HL-60/S4 (cell line): ENCODE results near the gene LIFR.
"Not testable (repeated sequence)": the region's sequence is repeated elsewhere in the genome, so short reads cannot be mapped to it uniquely, and the experiment has no call there.

ENCODE experiments used
- in situ Hi-C: fragments of 300-500 bp; cut with MboI; formaldehyde crosslinking; loops from 2 replicates; pipeline ENCODE4 v1.14.3; 2022; ENCODE audit warnings: low sequenced_read_pairs

LIFR gene

GRCh38 chr5:38524022-38524421, 32.4 kb downstream of the LIFR start:
- in situ Hi-C loops = no loop called here

GRCh38 chr5:38519476-38519875, 37.0 kb downstream of the LIFR start:
- in situ Hi-C loops = no loop called here

GRCh38 chr5:38518341-38518740, 38.1 kb downstream of the LIFR start:
- in situ Hi-C loops = no loop called here

- in situ Hi-C loops = not testable (repeated sequence)
Measured at GRCh38 chr5:38516649-38517048, 39.8 kb downstream of the LIFR start.

GRCh38 chr5:38515646-38516045, 40.8 kb downstream of the LIFR start:
- in situ Hi-C loops = no loop called here

GRCh38 chr5:38515092-38515491, 41.4 kb downstream of the LIFR start:
- in situ Hi-C loops = no loop called here

- in situ Hi-C loops = no loop called here
Measured at GRCh38 chr5:38509185-38509584, 47.3 kb downstream of the LIFR start.

- in situ Hi-C loops = no loop called here
Measured at GRCh38 chr5:38506302-38506701, 50.1 kb downstream of the LIFR start.

- in situ Hi-C loops = no loop called here
Measured at GRCh38 chr5:38500573-38501260, 55.7 kb downstream of the LIFR start.

GRCh38 chr5:38497946-38498345, 58.5 kb downstream of the LIFR start:
- in situ Hi-C loops = no loop called here

GRCh38 chr5:38494763-38495162, 61.7 kb downstream of the LIFR start:
- in situ Hi-C loops = no loop called here

- in situ Hi-C loops = no loop called here
Measured at GRCh38 chr5:38494175-38494574, 62.3 kb downstream of the LIFR start.

- in situ Hi-C loops = no loop called here
Measured at GRCh38 chr5:38483805-38484398, 72.5 kb downstream of the LIFR start.

GRCh38 chr5:38479315-38479904, 77.0 kb downstream of the LIFR start:
- in situ Hi-C loops = no loop called here

- in situ Hi-C loops = no loop called here
Measured at GRCh38 chr5:38478878-38479277, 77.6 kb downstream of the LIFR start.

- in situ Hi-C loops = no loop called here
Measured at GRCh38 chr5:38478166-38478565, 78.3 kb downstream of the LIFR start.

GRCh38 chr5:38473008-38473407, 83.4 kb downstream of the LIFR start:
- in situ Hi-C loops = no loop called here

GRCh38 chr5:38472541-38472940, 83.9 kb downstream of the LIFR start:
- in situ Hi-C loops = no loop called here

GRCh38 chr5:38471709-38472108, 84.7 kb downstream of the LIFR start:
- in situ Hi-C loops = no loop called here

- in situ Hi-C loops = no loop called here
Measured at GRCh38 chr5:38469707-38470267, 86.7 kb downstream of the LIFR start.

GRCh38 chr5:38468978-38469706, 87.3 kb downstream of the LIFR start:
- in situ Hi-C loops = no loop called here
